ENCODE data around the gene CPLANE1. TPM values are rescaled to one million over a fixed set of nuclear protein-coding genes. Genes with fewer than 3 reads are reported as not detected.

The CPLANE1 gene
- polyA plus RNA-seq, 1 donor (not counting 4 experiments of a cell fraction or from before 2014, with no cell fraction given): 9.2 TPM

DNA sequence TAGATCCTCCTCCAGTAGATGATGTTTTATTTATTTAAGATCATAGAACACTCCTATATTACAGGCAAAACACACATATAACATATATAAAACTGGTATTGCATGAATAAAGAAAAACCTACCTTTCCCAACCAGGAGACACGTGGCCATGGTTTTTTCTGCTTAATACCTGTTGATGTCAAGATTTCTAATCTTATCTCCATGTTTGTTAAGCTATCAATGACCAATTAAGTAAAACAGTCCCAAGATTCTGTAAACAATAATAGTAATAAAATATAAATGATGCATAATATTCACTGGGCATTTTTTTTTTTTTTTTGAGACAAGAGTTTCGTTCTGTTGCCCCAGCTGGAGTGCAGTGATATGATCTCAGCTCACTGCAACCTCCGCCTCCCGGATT, 1.7 kb downstream of the CPLANE1 start:
- Histone ChIP-seq H3K9me3 (ENCODE audit: control insufficient read depth, low read depth, low read length) (no peaks in the 10 kb centered on the region), H3K9me1 (ENCODE audit: control insufficient read depth, extremely low read depth, insufficient read depth, low read length) (no peaks in the 10 kb centered on the region), H2AFZ (ENCODE audit: control insufficient read depth, low read length) (no peak overlapping the region), H3K4me1 (ENCODE audit: control insufficient read depth, extremely low read depth, insufficient read depth, low read length) (peaks cover 4% of the 10 kb centered on the region), H3K27me3 (ENCODE audit: control insufficient read depth, extremely low read depth, insufficient read depth, low read length) (no peaks in the 10 kb centered on the region), H4K20me1 (ENCODE audit: control insufficient read depth, extremely low read depth, insufficient read depth, low read length) (no peaks in the 10 kb centered on the region), H3K27ac (ENCODE audit: control insufficient read depth, insufficient read depth, low read length) (no peak overlapping the region), H3K4me2 (ENCODE audit: control insufficient read depth, extremely low read depth, insufficient read depth, low read depth, low read length) (no peak overlapping the region), H3K36me3 (ENCODE audit: control insufficient read depth in 2 of 2, extremely low read depth in 1 of 2, insufficient read depth in 2 of 2, low read length in 2 of 2) (no peaks in the 10 kb centered on the region), H3K9ac (ENCODE audit: control insufficient read depth, extremely low read depth, insufficient read depth, low read length) (no peak overlapping the region), H3K79me2 (ENCODE audit: control insufficient read depth, insufficient read depth, low read length) (no peaks in the 10 kb centered on the region), H3K4me3 (ENCODE audit: control insufficient read depth in 2 of 3, extremely low read depth in 1 of 3, insufficient read depth in 2 of 3, low read depth in 1 of 3, low read length in 3 of 3) (no peak overlapping the region)
- no peak for FAIRE-seq
- DNase-seq (ENCODE audit: low read depth, low spot score): no peak
- dilution Hi-C loops (cut with MboI; ENCODE audit: extremely low pct_ligation_motif_present, low sequenced_read_pairs): no loop called here
- TF ChIP-seq, protein P1, sequence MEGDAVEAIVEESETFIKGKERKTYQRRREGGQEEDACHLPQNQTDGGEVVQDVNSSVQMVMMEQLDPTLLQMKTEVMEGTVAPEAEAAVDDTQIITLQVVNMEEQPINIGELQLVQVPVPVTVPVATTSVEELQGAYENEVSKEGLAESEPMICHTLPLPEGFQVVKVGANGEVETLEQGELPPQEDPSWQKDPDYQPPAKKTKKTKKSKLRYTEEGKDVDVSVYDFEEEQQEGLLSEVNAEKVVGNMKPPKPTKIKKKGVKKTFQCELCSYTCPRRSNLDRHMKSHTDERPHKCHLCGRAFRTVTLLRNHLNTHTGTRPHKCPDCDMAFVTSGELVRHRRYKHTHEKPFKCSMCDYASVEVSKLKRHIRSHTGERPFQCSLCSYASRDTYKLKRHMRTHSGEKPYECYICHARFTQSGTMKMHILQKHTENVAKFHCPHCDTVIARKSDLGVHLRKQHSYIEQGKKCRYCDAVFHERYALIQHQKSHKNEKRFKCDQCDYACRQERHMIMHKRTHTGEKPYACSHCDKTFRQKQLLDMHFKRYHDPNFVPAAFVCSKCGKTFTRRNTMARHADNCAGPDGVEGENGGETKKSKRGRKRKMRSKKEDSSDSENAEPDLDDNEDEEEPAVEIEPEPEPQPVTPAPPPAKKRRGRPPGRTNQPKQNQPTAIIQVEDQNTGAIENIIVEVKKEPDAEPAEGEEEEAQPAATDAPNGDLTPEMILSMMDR (optimal IDR thresholded peaks at IDR 0.05 in 1 of 3, IDR thresholded peaks at IDR 0.05 in 1 of 3, conservative IDR thresholded peaks at IDR 0.05 in 1 of 3; ENCODE audit: extremely low read depth in 1 of 3, insufficient read depth in 2 of 3, low read length in 3 of 3): no peak
- no peak for TF ChIP-seq EZH2 (IDR thresholded peaks at IDR 0.05; ENCODE audit: low read length)

DNA sequence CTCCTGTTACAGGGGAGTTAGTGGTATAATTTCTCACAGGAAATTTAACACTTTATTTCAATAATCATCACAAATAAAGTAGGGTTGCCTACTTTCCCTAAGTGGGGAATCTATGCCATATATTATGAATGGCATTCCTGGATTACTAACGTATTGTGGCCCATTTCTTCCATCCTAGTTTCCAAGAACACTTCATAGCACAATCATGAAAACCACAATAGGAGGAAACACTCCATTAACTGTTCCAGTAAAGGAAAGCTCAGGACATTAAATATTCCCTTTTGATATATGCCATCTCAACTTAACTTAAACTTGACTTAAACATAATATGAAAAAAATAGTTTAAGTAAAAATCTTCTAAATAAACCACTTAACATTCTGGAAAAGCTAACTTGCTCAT, 2.1 kb downstream of the CPLANE1 start:
- H3K4me3 ChIP-seq (ENCODE audit: control insufficient read depth in 2 of 3, extremely low read depth in 1 of 3, insufficient read depth in 2 of 3, low read depth in 1 of 3, low read length in 3 of 3): no peak overlapping the region
- no peak overlapping the region for H3K4me2 ChIP-seq (ENCODE audit: control insufficient read depth, extremely low read depth, insufficient read depth, low read depth, low read length)
- FAIRE-seq: no peak
- no peak overlapping the region for H3K27ac ChIP-seq (ENCODE audit: control insufficient read depth, insufficient read depth, low read length)
- H3K9me3 ChIP-seq (ENCODE audit: control insufficient read depth, low read depth, low read length): no peaks in the 10 kb centered on the region
- no peaks in the 10 kb centered on the region for H3K36me3 ChIP-seq (ENCODE audit: control insufficient read depth in 2 of 2, extremely low read depth in 1 of 2, insufficient read depth in 2 of 2, low read length in 2 of 2)
- H3K79me2 ChIP-seq (ENCODE audit: control insufficient read depth, insufficient read depth, low read length): no peaks in the 10 kb centered on the region
- peaks cover 4% of the 10 kb centered on the region for H3K4me1 ChIP-seq (ENCODE audit: control insufficient read depth, extremely low read depth, insufficient read depth, low read length)
- no peaks in the 10 kb centered on the region for H3K9me1 ChIP-seq (ENCODE audit: control insufficient read depth, extremely low read depth, insufficient read depth, low read length)
- no peak for DNase-seq (ENCODE audit: low read depth, low spot score)
- no peak for TF ChIP-seq EZH2 (IDR thresholded peaks at IDR 0.05; ENCODE audit: low read length)
- TF ChIP-seq, protein P1 (optimal IDR thresholded peaks at IDR 0.05 in 1 of 3, IDR thresholded peaks at IDR 0.05 in 1 of 3, conservative IDR thresholded peaks at IDR 0.05 in 1 of 3; ENCODE audit: extremely low read depth in 1 of 3, insufficient read depth in 2 of 3, low read length in 3 of 3): no peak
- H4K20me1 ChIP-seq (ENCODE audit: control insufficient read depth, extremely low read depth, insufficient read depth, low read length): no peaks in the 10 kb centered on the region
- dilution Hi-C loops (cut with MboI; ENCODE audit: extremely low pct_ligation_motif_present, low sequenced_read_pairs): no loop called here
- H2AFZ ChIP-seq (ENCODE audit: control insufficient read depth, low read length): no peak overlapping the region
- H3K27me3 ChIP-seq (ENCODE audit: control insufficient read depth, extremely low read depth, insufficient read depth, low read length): no peaks in the 10 kb centered on the region
- H3K9ac ChIP-seq (ENCODE audit: control insufficient read depth, extremely low read depth, insufficient read depth, low read length): no peak overlapping the region
